ENCODE results near the gene GPR62.

GRCh38 chr3:51941463-51941797 is 13.8 kb upstream of the GPR62 start:
- TF ChIP-seq, protein P1, sequence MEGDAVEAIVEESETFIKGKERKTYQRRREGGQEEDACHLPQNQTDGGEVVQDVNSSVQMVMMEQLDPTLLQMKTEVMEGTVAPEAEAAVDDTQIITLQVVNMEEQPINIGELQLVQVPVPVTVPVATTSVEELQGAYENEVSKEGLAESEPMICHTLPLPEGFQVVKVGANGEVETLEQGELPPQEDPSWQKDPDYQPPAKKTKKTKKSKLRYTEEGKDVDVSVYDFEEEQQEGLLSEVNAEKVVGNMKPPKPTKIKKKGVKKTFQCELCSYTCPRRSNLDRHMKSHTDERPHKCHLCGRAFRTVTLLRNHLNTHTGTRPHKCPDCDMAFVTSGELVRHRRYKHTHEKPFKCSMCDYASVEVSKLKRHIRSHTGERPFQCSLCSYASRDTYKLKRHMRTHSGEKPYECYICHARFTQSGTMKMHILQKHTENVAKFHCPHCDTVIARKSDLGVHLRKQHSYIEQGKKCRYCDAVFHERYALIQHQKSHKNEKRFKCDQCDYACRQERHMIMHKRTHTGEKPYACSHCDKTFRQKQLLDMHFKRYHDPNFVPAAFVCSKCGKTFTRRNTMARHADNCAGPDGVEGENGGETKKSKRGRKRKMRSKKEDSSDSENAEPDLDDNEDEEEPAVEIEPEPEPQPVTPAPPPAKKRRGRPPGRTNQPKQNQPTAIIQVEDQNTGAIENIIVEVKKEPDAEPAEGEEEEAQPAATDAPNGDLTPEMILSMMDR (IDR thresholded peaks at IDR 0.05; ENCODE audit: extremely low read depth in 1 of 2, insufficient read depth in 1 of 2, low read depth in 1 of 2, low read length in 2 of 2) = no peak
- TF ChIP-seq, protein P2, sequence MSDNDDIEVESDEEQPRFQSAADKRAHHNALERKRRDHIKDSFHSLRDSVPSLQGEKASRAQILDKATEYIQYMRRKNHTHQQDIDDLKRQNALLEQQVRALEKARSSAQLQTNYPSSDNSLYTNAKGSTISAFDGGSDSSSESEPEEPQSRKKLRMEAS (IDR thresholded peaks at IDR 0.05; ENCODE audit: insufficient read depth, insufficient read length) = no peak
- TF ChIP-seq POLR2AphosphoS5 (IDR thresholded peaks at IDR 0.05; ENCODE audit: insufficient read depth, low read depth, low read length) = no peak
- TF ChIP-seq EZH2 (IDR thresholded peaks at IDR 0.05; ENCODE audit: borderline replicate concordance, low read depth, low read length, severe bottlenecking) = no peak

All from endothelial cell of umbilical vein (primary cell).